ENCODE results near the gene PLD5.
"Not testable (repeated sequence)": the region's sequence is repeated elsewhere in the genome, so short reads cannot be mapped to it uniquely, and the experiment has no call there.

Gene PLD5

DNA sequence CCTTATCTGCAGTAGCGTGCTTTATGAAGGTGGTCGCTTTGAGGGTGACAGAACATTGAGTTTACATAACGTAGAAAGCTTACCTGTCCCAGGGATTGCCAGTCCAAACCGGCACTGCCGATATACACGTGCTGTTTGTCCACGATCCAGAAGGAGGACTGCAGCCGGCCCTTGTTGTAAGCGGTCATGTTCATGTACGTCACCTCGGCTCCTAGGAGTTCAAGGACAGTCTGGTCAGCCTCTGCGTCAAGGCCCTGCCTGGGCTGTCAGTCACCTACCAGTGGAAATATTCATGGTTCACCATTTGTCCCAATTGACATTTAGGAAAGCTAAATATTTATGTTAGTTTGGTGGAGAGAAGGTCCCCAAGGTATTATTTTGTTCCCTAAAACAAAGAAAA is 304.6 kb downstream of the PLD5 start:
- no peaks in the 10 kb centered on the region for H3K27me3 ChIP-seq (ENCODE audit: control insufficient read depth in 5 of 5, insufficient read depth in 4 of 5, low read length in 5 of 5)
- no peak overlapping the region for H3K4me3 ChIP-seq (ENCODE audit: low read depth in 1 of 5, low read length in 5 of 5)
- no peak overlapping the region for H3K9ac ChIP-seq (ENCODE audit: low read length in 5 of 5)
- H3K27ac ChIP-seq (ENCODE audit: low read depth, low read length): no peak overlapping the region
- peaks cover 0 to 7% (median 3%) of the 10 kb centered on the region in 5 donors for H3K9me3 ChIP-seq (ENCODE audit: control insufficient read depth in 5 of 5, low read length in 5 of 5)
- H3K36me3 ChIP-seq (ENCODE audit: control insufficient read depth in 5 of 5, insufficient read depth in 5 of 5, low read length in 5 of 5): no peaks in the 10 kb centered on the region
- no peaks in the 10 kb centered on the region for H3K4me1 ChIP-seq (ENCODE audit: control insufficient read depth in 5 of 5, insufficient read depth in 5 of 5, low read length in 5 of 5)

DNA sequence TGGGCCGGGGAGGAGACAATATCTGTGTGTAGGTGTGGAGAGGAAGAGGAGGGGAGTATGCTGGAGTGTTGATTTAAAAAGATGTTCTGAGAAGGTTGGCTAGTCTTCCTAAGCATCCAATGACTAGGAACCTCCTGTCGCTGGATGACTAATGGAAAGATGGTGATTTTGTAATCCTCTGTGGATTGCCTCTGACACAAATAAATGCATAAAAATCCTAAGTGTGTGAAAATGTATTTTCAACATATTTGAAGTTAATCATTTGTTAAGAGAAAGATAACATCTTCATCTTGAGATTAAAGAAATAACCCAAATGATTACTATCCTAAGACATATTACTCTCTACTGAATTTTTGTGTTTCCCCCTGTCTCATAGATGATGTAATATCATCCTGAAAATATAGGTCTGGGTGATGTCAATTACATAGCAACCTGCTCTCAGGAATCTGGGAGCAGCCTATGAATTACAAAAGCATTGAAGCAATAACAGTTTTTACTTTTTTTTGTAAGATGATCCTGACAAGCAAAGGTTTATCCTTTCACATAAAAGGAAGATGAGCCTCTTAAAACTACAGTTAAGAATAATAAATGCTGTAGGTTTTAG is 305.1 kb downstream of the PLD5 start:
- peaks cover 0 to 7% (median 3%) of the 10 kb centered on the region in 5 donors for H3K9me3 ChIP-seq (ENCODE audit: control insufficient read depth in 5 of 5, low read length in 5 of 5)

DNA sequence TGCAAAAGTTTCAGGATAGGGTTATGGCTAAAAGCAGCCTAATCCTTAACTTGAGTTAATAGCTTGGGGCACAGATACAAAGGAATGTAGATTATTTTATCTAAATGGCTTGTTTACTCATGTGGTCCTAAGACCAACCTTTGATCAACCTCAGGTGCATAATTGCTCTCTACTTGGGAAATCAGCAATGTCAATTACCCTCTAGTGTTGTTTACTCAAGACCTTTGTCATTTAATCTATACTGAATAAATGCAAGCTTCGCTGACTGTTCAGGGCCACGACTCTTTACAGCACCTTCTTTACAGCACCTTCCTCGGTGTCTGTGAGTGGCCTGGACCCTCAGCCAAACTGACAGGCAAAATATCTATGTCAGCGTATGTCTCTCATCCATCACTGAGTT is 308.1 kb downstream of the PLD5 start:
- H3K9ac ChIP-seq (ENCODE audit: low read length in 5 of 5): no peak overlapping the region
- H3K9me3 ChIP-seq (ENCODE audit: control insufficient read depth in 5 of 5, low read length in 5 of 5): peaks cover 0 to 7% (median 3%) of the 10 kb centered on the region in 5 donors
- no peaks in the 10 kb centered on the region for H3K27me3 ChIP-seq (ENCODE audit: control insufficient read depth in 5 of 5, insufficient read depth in 4 of 5, low read length in 5 of 5)
- H3K4me3 ChIP-seq (ENCODE audit: low read depth in 1 of 5, low read length in 5 of 5): no peak overlapping the region
- H3K36me3 ChIP-seq (ENCODE audit: control insufficient read depth in 5 of 5, insufficient read depth in 5 of 5, low read length in 5 of 5): no peaks in the 10 kb centered on the region
- H3K4me1 ChIP-seq (ENCODE audit: control insufficient read depth in 5 of 5, insufficient read depth in 5 of 5, low read length in 5 of 5): no peaks in the 10 kb centered on the region
- no peak overlapping the region for H3K27ac ChIP-seq (ENCODE audit: low read depth, low read length)

More for the DNA sequence above, 305.1 kb downstream of the PLD5 start:
- Histone ChIP-seq H3K9ac (ENCODE audit: low read length in 5 of 5) (no peak overlapping the region), H3K4me1 (ENCODE audit: control insufficient read depth in 5 of 5, insufficient read depth in 5 of 5, low read length in 5 of 5) (no peaks in the 10 kb centered on the region), H3K27ac (ENCODE audit: low read depth, low read length) (no peak overlapping the region), H3K27me3 (ENCODE audit: control insufficient read depth in 5 of 5, insufficient read depth in 4 of 5, low read length in 5 of 5) (no peaks in the 10 kb centered on the region), H3K36me3 (ENCODE audit: control insufficient read depth in 5 of 5, insufficient read depth in 5 of 5, low read length in 5 of 5) (no peaks in the 10 kb centered on the region), H3K4me3 (ENCODE audit: low read depth in 1 of 5, low read length in 5 of 5) (no peak overlapping the region)

DNA sequence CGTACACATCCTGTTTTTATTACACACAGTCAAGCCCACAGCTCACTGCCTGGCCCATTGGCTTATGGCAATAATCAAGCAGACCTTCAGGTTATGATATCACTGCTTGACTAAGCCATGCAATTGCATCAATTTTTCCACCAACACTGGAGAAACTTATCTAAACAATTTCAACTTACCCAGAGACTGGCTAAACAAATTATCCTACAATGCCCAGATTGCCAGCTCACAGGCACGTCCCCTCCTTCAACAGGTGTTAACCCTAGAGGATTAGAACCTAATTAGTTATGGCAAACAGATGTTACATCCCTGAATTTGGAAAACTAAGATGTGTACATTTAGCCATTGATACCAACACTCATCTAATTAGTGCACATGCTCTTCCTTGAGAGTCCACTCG is 310.0 kb downstream of the PLD5 start:
- not testable (repeated sequence) for H3K9ac ChIP-seq (ENCODE audit: low read length in 5 of 5); H3K4me1 ChIP-seq (ENCODE audit: control insufficient read depth in 5 of 5, insufficient read depth in 5 of 5, low read length in 5 of 5); H3K4me3 ChIP-seq (ENCODE audit: low read depth in 1 of 5, low read length in 5 of 5); H3K36me3 ChIP-seq (ENCODE audit: control insufficient read depth in 5 of 5, insufficient read depth in 5 of 5, low read length in 5 of 5); H3K27me3 ChIP-seq (ENCODE audit: control insufficient read depth in 5 of 5, insufficient read depth in 4 of 5, low read length in 5 of 5); H3K9me3 ChIP-seq (ENCODE audit: control insufficient read depth in 5 of 5, low read length in 5 of 5); H3K27ac ChIP-seq (ENCODE audit: low read depth, low read length)

DNA sequence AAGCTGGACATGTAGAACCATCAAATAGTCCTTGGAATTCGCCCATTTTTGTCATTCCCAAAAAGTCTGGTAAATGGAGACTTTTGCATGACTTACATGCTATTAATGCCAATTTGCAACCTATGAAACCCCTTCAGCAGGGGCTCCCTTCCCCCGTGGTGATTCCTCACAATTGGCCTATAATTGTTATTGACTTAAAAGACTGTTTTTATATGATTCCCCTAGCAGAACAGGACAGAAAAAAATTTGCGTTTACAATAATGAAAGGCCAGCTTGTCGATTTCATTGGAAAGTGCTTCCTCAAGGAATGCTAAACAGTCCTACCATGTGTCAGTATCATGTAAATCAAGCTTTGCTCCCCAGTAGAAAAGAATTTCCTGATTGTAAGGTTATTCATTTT is 311.5 kb downstream of the PLD5 start:
- not testable (repeated sequence) for H3K27ac ChIP-seq (ENCODE audit: low read depth, low read length); H3K9me3 ChIP-seq (ENCODE audit: control insufficient read depth in 5 of 5, low read length in 5 of 5)

DNA sequence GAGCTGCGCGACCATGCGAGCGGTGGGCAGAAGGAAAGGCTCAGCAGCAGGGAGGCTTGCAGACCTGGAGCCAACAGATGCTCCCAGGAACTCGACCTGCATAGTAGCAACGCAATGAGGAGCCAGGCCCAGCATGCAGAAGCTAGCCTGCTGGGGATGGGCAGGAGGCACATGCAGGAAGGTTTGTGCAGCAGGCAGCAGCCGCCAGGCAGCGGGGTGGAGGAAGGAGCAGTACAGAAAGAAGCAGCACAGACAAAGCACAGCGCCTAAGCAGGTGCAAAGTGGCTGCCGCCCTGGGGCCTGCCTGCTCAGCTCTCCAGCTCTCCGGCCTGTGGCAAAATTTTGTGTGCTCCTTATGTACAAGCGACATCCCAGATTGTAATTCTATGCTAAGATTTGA is 312.1 kb downstream of the PLD5 start:
- Histone ChIP-seq H3K4me3 (ENCODE audit: low read depth in 1 of 5, low read length in 5 of 5) (no peak overlapping the region), H3K27ac (ENCODE audit: low read depth, low read length) (no peak overlapping the region), H3K36me3 (ENCODE audit: control insufficient read depth in 5 of 5, insufficient read depth in 5 of 5, low read length in 5 of 5) (no peaks in the 10 kb centered on the region), H3K4me1 (ENCODE audit: control insufficient read depth in 5 of 5, insufficient read depth in 5 of 5, low read length in 5 of 5) (no peaks in the 10 kb centered on the region), H3K27me3 (ENCODE audit: control insufficient read depth in 5 of 5, insufficient read depth in 4 of 5, low read length in 5 of 5) (no peaks in the 10 kb centered on the region), H3K9me3 (ENCODE audit: control insufficient read depth in 5 of 5, low read length in 5 of 5) (peaks cover 0 to 7% (median 3%) of the 10 kb centered on the region in 5 donors), H3K9ac (ENCODE audit: low read length in 5 of 5) (no peak overlapping the region)

More for the DNA sequence above, 311.5 kb downstream of the PLD5 start:
- H3K27me3 ChIP-seq (ENCODE audit: control insufficient read depth in 5 of 5, insufficient read depth in 4 of 5, low read length in 5 of 5); H3K4me3 ChIP-seq (ENCODE audit: low read depth in 1 of 5, low read length in 5 of 5); H3K36me3 ChIP-seq (ENCODE audit: control insufficient read depth in 5 of 5, insufficient read depth in 5 of 5, low read length in 5 of 5); H3K4me1 ChIP-seq (ENCODE audit: control insufficient read depth in 5 of 5, insufficient read depth in 5 of 5, low read length in 5 of 5); H3K9ac ChIP-seq (ENCODE audit: low read length in 5 of 5): not testable (repeated sequence)

DNA sequence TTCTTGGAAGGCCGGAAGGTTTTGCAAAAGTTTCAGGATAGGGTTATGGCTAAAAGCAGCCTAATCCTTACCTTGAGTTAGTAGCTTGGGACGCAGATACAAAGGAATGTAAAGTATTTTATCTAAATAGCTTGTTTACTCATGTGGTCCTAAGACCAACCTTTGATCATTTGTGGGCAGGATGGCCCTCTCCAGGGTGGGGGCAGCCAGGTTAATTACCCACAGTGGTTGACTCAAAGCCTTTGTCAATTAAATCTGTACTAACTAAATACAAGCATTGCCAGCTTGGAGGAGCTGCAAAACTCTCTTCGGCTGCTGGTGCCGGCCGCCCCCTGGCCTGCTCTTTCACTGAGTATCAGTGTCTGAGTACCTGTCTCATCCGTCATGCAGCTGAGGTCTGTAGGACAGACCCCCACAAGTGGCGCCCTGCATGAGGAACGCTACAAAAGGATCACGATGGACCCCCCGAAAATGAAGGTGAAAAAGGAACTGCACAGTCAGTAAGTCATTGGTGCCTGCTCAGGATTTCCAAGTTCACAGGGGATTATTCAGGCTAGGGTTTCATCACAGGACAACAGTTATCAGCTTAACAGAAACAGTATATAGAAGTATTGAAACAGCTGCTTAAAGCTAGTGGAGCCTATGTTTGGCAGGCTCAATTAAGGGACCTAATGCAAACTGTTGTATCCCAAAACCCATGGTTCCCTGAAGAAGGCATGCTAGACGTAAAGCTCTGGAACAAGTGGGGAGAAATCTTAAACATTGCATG is 313.1 kb downstream of the PLD5 start:
- H3K9ac ChIP-seq (ENCODE audit: low read length in 5 of 5): no peak overlapping the region
- no peak overlapping the region for H3K27ac ChIP-seq (ENCODE audit: low read depth, low read length)
- peaks cover 0 to 2% (median 0%) of the 10 kb centered on the region in 5 donors for H3K27me3 ChIP-seq (ENCODE audit: control insufficient read depth in 5 of 5, insufficient read depth in 4 of 5, low read length in 5 of 5)
- H3K9me3 ChIP-seq (ENCODE audit: control insufficient read depth in 5 of 5, low read length in 5 of 5): peaks cover 0 to 2% (median 1%) of the 10 kb centered on the region in 5 donors
- H3K4me3 ChIP-seq (ENCODE audit: low read depth in 1 of 5, low read length in 5 of 5): no peak overlapping the region
- no peaks in the 10 kb centered on the region for H3K4me1 ChIP-seq (ENCODE audit: control insufficient read depth in 5 of 5, insufficient read depth in 5 of 5, low read length in 5 of 5)
- H3K36me3 ChIP-seq (ENCODE audit: control insufficient read depth in 5 of 5, insufficient read depth in 5 of 5, low read length in 5 of 5): no peaks in the 10 kb centered on the region

DNA sequence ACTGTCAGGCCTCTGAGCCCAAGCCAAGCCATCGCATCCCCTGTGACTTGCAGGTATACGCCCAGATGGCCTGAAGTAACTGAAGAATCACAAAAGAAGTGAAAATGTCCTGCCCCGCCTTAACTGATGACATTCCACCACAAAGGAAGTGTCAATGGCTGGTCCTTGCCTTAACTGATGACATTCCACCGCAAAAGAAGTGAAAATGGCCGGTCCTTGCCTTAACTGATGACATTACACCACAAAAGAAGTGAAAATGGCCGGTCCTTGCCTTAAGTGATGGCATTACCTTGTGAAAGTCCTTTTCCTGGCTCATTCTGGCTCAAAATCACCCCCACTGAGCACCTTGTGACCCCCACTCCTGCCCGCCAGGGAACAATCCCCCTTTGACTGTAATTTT is 314.2 kb downstream of the PLD5 start:
- not testable (repeated sequence) for H3K4me3 ChIP-seq (ENCODE audit: low read depth in 1 of 5, low read length in 5 of 5); H3K4me1 ChIP-seq (ENCODE audit: control insufficient read depth in 5 of 5, insufficient read depth in 5 of 5, low read length in 5 of 5); H3K9ac ChIP-seq (ENCODE audit: low read length in 5 of 5); H3K9me3 ChIP-seq (ENCODE audit: control insufficient read depth in 5 of 5, low read length in 5 of 5); H3K36me3 ChIP-seq (ENCODE audit: control insufficient read depth in 5 of 5, insufficient read depth in 5 of 5, low read length in 5 of 5); H3K27ac ChIP-seq (ENCODE audit: low read depth, low read length); H3K27me3 ChIP-seq (ENCODE audit: control insufficient read depth in 5 of 5, insufficient read depth in 4 of 5, low read length in 5 of 5)

DNA sequence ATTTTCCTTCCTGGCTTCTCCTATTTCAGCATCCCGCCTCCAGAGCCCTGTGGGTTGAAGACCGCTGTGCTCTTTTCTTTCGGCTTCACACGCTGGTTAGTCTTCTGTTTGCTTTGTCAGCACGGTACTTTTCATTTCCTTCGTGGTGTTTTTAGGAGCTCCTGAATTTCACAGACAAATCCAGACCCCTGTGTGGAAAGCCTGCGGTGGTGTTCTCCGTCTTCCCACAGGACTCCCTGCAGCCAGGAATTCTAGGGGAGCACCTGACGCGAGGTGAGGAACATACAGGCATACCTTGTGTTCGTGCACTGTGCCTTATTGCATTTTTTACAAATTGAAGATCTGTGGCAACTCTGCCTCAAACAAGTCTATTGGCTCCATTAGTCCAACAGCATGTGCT is 315.4 kb downstream of the PLD5 start:
- H3K4me1 ChIP-seq (ENCODE audit: control insufficient read depth in 5 of 5, insufficient read depth in 5 of 5, low read length in 5 of 5): peaks cover 0 to 11% (median 2%) of the 10 kb centered on the region in 5 donors
- H3K36me3 ChIP-seq (ENCODE audit: control insufficient read depth in 5 of 5, insufficient read depth in 5 of 5, low read length in 5 of 5): no peaks in the 10 kb centered on the region
- peaks cover 0 to 2% (median 0%) of the 10 kb centered on the region in 5 donors for H3K9me3 ChIP-seq (ENCODE audit: control insufficient read depth in 5 of 5, low read length in 5 of 5)
- H3K27me3 ChIP-seq (ENCODE audit: control insufficient read depth in 5 of 5, insufficient read depth in 4 of 5, low read length in 5 of 5): peaks cover 0 to 2% (median 0%) of the 10 kb centered on the region in 5 donors
- no peak overlapping the region for H3K27ac ChIP-seq (ENCODE audit: low read depth, low read length)
- H3K9ac ChIP-seq (ENCODE audit: low read length in 5 of 5): no peak overlapping the region
- no peak overlapping the region for H3K4me3 ChIP-seq (ENCODE audit: low read depth in 1 of 5, low read length in 5 of 5)

DNA sequence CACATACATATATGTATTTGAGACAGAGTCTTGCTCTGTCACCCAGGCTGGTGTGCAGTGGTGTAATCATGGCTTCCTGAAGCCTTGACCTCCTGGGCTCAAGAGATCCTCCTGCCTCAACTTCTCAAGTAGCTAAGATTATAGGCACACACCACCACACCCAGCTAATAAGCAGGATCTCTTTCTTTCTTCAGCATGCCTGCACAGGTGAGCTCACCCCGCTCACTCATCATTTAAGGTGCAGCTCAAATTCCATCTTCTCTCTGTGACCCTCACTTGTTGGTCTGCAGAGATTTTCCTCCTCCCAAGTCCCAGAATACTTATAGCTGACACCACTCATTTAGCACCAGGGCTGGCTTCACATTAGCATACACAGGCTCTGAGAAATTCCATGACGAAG is 316.5 kb downstream of the PLD5 start:
- Histone ChIP-seq H3K27ac (ENCODE audit: low read depth, low read length) (no peak overlapping the region), H3K4me1 (ENCODE audit: control insufficient read depth in 5 of 5, insufficient read depth in 5 of 5, low read length in 5 of 5) (peaks cover 0 to 18% (median 2%) of the 10 kb centered on the region in 5 donors), H3K27me3 (ENCODE audit: control insufficient read depth in 5 of 5, insufficient read depth in 4 of 5, low read length in 5 of 5) (peaks cover 0 to 2% (median 0%) of the 10 kb centered on the region in 5 donors), H3K9me3 (ENCODE audit: control insufficient read depth in 5 of 5, low read length in 5 of 5) (peaks cover 0 to 2% (median 0%) of the 10 kb centered on the region in 5 donors), H3K36me3 (ENCODE audit: control insufficient read depth in 5 of 5, insufficient read depth in 5 of 5, low read length in 5 of 5) (no peaks in the 10 kb centered on the region), H3K4me3 (ENCODE audit: low read depth in 1 of 5, low read length in 5 of 5) (no peak overlapping the region), H3K9ac (ENCODE audit: low read length in 5 of 5) (no peak overlapping the region)
